GM18505 (cell line): ENCODE results near the gene LRRK1.

Source experiments
- ATAC-seq: cut with Tn5 transposase; IDR thresholded peaks from one replicate; pipeline ENCODE4 v1.9.1; 2021; ENCODE audit not compliant: unreplicated experiment
- POLR2A ChIP-seq: IDR thresholded peaks from 4 replicates; pipeline ENCODE4 v1.6.1; 2011; ENCODE audit warnings: borderline replicate concordance; ENCODE audit not compliant: insufficient read depth, insufficient read length; ENCODE audit errors: extremely low read depth

The LRRK1 gene

GRCh38 chr15:101054116-101054515, 135.0 kb downstream of the LRRK1 start:
- TF ChIP-seq POLR2A: no peak
- no peak for ATAC-seq

- no peak for ATAC-seq
- no peak for TF ChIP-seq POLR2A
Observed at GRCh38 chr15:101054991-101055390, 135.8 kb downstream of the LRRK1 start.

- no peak for TF ChIP-seq POLR2A
- no peak for ATAC-seq
Observed at GRCh38 chr15:101055411-101055810, 136.3 kb downstream of the LRRK1 start.

- no peak for ATAC-seq
- no peak for TF ChIP-seq POLR2A
Observed at GRCh38 chr15:101056366-101057334, 137.5 kb downstream of the LRRK1 start.

- TF ChIP-seq POLR2A: no peak
- ATAC-seq: no peak
Observed at GRCh38 chr15:101057841-101058407, 138.8 kb downstream of the LRRK1 start.

- ATAC-seq: no peak
- no peak for TF ChIP-seq POLR2A
Observed at GRCh38 chr15:101058735-101059134, 139.6 kb downstream of the LRRK1 start.

GRCh38 chr15:101059381-101060341, 140.5 kb downstream of the LRRK1 start:
- TF ChIP-seq POLR2A: no peak
- no peak for ATAC-seq

GRCh38 chr15:101060576-101061551, 141.7 kb downstream of the LRRK1 start:
- no peak for TF ChIP-seq POLR2A

GRCh38 chr15:101062063-101062462, 142.9 kb downstream of the LRRK1 start:
- ATAC-seq: no peak
- TF ChIP-seq POLR2A: no peak

More at GRCh38 chr15:101060576-101061551, 141.7 kb downstream of the LRRK1 start:
- no peak for ATAC-seq

- no peak for ATAC-seq
- no peak for TF ChIP-seq POLR2A
Observed at GRCh38 chr15:101062471-101063171, 143.5 kb downstream of the LRRK1 start.

- no peak for TF ChIP-seq POLR2A
- ATAC-seq: no peak
Observed at GRCh38 chr15:101063212-101063611, 144.1 kb downstream of the LRRK1 start.
